GM18909 (cell line): ENCODE results near the gene CREB3L2.
"Not testable (repeated sequence)": the region's sequence is repeated elsewhere in the genome, so short reads cannot be mapped to it uniquely, and the experiment has no call there.

Experiments used
- ATAC-seq: cut with Tn5 transposase; IDR thresholded peaks from one replicate; pipeline ENCODE4 v1.9.1; 2021; ENCODE audit warnings: mild to moderate bottlenecking; ENCODE audit not compliant: unreplicated experiment, poor library complexity

CREB3L2 gene

GRCh38 chr7:137940218-137940617 is 61.7 kb downstream of the CREB3L2 start:
- ATAC-seq, result no peak

- ATAC-seq, result no peak
These were observed 64.7 kb downstream of the CREB3L2 start for GRCh38 chr7:137937202-137937560.

GRCh38 chr7:137936509-137937201 is 65.2 kb downstream of the CREB3L2 start:
- no peak for ATAC-seq

GRCh38 chr7:137935884-137936508 is 65.9 kb downstream of the CREB3L2 start:
- ATAC-seq, result peak; percentile 60

GRCh38 chr7:137934941-137935883 is 66.7 kb downstream of the CREB3L2 start:
- peak; percentile 83 for ATAC-seq

GRCh38 chr7:137934176-137934826 is 67.6 kb downstream of the CREB3L2 start:
- no peak for ATAC-seq

GRCh38 chr7:137933270-137934017 is 68.4 kb downstream of the CREB3L2 start:
- no peak for ATAC-seq

- ATAC-seq, result no peak
These were observed 69.0 kb downstream of the CREB3L2 start for GRCh38 chr7:137932881-137933269.

- ATAC-seq, result no peak
These were observed 70.1 kb downstream of the CREB3L2 start for GRCh38 chr7:137931823-137932222.

- ATAC-seq, result no peak
These were observed 71.3 kb downstream of the CREB3L2 start for GRCh38 chr7:137930581-137930980.

- ATAC-seq, result no peak
These were observed 73.3 kb downstream of the CREB3L2 start for GRCh38 chr7:137928626-137929025.

GRCh38 chr7:137927386-137927785 is 74.5 kb downstream of the CREB3L2 start:
- ATAC-seq, result no peak

GRCh38 chr7:137926206-137926605 is 75.7 kb downstream of the CREB3L2 start:
- ATAC-seq, result not testable (repeated sequence)

- ATAC-seq, result no peak
These were observed 76.1 kb downstream of the CREB3L2 start for GRCh38 chr7:137925754-137926153.

GRCh38 chr7:137925091-137925490 is 76.8 kb downstream of the CREB3L2 start:
- no peak for ATAC-seq

- ATAC-seq, result no peak
These were observed 78.5 kb downstream of the CREB3L2 start for GRCh38 chr7:137923380-137923779.

GRCh38 chr7:137920637-137921399 is 81.1 kb downstream of the CREB3L2 start:
- ATAC-seq, result no peak

- ATAC-seq, result no peak
These were observed 81.9 kb downstream of the CREB3L2 start for GRCh38 chr7:137919987-137920386.

GRCh38 chr7:137916980-137917645 is 84.8 kb downstream of the CREB3L2 start:
- ATAC-seq, result no peak
